GM21423 (cell line): ENCODE data around the gene RFXANK.
"Not testable (repeated sequence)": the region's sequence is repeated elsewhere in the genome, so short reads cannot be mapped to it uniquely, and the experiment has no call there.

Experiments used
- ATAC-seq: cut with Tn5 transposase; IDR thresholded peaks from one replicate; pipeline ENCODE4 v1.9.1; 2021; ENCODE audit warnings: mild to moderate bottlenecking, moderate library complexity; ENCODE audit not compliant: unreplicated experiment

RFXANK gene

DNA sequence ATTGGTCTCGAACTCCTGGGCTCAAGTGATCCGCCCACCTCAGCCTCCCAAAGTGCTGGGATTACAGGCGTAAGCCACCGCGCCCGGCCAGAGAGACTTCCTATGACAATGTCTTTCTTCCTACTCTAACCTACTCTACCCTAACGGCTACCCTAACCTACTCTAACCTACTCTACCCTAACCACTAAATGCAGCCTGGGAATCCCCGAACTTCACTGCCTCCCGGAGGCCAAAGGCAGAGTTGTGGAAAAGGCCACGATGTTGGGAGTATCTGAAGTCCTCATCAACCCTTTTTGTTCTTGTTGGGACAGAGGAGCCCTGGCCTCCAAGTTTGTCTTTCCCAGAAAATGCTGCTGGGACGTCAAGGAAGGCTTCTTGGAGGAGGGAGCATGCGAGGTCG lies 12.1 kb downstream of the RFXANK start:
- ATAC-seq: no peak

DNA sequence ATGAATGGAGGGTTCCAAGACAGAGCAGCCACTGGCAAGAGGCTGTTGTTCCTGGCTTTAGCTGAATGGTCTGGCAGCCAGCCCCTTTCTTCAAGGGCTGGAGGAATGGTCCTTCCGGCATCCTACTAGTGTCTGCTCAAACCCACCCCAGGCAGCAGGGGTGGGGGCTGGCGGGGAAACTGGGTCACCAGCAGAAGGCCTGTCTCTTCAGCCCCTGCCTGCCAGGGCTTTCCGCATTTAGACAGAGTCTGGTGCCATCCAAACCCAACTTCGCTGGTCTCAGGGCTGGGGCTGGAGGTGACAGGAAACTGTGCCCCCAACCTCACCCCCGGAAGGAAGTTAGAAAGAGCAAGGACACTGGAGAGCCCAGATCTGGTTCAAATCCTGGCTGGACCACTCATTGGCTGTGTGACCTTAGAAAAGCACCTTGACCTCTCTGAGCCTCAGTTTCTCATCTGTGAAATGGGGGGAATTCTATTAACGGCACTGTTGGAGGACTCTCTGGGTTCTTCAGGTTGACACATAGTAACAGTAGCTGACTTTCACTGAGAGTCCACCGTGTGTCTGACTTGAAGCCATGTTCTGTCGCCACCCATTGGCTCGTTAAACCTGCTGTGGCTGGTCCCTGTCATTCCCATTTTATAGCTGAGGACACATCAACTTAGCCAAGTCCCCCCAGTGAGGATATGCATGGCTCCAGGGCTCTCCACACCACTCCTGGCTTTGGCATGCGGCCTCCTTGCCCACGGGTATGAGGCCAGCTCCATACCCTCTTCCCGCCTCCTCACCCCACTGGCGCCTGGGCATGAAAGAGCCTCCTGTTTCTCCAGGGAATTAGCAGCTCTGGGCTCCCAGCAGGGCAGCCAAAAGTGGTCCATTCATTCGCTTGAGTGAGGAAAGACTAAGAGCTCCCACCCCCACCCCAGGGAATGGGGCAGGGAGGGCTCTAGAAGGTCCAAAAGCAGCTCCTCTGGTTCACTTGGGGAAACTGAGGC lies 13.7 kb downstream of the RFXANK start:
- ATAC-seq: no peak

DNA sequence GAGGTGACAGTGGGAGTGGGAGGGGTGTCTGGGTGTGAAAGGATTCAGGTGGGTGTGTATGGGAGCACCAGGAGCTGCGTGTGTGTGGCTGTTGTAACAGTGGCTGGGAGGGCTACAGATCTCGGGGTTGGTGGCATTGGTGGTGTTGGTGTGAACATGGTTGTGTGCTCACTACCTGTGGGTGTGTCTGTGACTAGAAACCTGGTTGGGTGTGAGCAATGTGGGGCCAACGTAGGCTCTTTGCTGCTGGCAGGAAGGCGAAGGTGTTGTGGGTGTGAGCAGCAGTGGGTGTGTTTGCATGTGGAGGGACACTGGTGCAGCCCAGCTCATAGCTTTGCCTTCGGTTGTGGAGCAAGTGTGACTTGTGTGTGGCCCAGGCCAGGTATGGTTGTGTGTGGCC lies 14.9 kb downstream of the RFXANK start:
- ATAC-seq: no peak

DNA sequence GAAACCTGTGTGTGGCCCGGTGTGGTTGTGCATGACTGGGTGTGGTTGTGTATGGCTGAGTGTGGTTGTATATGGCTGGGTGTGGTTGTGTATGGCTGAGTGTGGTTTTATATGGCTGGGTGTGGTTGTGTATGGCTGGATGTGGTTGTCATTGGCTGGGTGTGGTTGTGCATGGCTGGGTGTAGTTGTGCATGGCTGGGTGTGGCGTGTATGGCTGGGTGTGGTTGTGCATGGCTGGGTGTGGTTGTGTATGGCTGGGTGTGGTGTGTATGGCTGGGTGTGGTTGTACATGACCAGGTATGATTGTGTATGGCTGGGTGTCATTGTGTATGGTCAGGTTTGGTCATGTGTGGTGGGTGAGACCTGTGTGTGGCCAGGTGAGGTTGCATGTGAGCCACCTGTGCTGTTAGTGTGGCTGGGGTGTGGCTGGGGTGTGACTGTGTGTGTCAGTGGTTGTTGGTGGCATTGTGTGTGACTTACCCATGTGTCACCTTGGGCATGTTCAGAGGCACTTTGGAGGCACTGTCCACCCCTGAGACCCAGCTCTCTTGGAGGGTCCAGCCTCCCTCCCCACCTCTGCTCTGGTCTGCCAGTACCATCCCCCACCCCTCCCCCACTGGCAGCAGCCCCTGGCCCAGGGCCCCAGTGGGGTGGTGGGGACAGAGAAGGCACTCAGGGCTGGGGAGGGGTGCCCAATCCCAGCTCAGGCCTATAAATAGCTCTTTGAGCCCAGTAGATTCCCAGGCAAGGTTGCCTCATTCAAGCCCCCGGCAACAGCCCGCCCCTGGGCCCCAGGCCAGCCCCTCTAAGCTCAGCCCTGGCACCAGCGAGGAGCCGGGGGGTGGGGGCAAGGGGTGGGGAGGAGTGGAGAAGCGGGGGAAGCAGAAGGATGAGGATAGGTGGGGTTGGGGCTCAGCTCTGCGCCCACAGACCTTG lies 15.8 kb downstream of the RFXANK start:
- ATAC-seq: no peak

DNA sequence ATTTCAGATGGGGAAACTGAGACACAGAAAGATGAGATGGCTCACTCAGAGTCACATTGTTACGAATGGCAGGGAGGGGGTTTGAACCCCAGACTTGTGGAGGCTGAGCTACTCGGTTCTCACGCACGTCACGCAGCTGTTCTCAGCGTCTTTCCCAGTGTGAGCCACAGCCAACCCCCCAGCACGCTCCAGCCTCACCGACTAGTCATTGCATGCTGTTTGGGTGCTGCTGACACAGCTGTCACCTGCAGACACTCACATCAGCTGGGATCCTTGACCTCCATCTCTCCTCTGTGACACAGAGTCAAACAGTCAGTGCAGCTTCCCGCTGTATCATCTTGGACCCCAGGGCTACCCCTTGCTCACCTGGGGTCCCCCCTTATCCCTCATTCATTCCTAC lies 17.3 kb downstream of the RFXANK start:
- no peak for ATAC-seq

DNA sequence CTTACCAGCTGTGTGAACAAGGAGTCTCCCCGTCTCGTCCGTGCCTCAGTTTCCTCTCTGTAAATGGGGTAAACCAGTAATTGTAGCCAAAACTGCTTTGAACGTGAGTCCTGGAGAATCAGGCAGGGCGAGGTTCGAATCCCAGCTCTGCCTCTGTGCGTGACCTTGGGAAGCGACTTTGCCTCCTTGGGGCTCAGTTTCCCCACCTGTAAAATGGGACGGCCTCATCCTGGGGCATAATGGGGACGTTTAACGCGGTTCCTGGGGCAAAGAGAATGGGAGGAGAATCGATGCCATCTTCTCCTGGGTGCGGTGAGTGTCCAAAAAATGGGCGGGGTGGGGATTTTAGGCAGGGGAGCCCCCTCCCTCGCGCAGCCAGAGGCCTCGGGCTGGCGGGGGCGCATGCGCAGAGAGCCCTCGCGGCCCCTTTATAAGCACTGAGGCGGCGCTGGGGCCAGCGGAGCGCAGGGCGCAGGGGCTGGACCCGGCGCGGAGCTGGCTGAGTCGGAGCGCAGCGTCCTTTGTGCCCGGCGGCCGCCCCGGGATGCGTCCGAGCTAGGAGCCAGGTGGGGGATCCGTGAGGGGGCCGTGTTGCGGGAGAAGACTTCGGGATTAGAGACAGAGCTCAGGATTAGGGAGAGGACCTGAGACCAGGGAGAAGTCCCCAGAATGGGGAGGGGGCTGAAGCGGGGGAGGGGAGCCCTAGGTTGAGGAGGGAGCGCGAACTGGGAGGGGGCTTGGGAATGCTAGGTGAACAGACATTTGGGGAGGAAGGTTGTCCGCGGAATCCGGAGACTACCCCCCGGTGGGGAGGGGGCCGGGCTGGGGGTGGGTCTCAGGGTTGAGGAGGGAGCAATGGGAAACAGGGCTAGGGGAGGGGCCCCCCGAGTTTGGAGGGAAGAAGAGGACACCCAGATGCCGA lies 19.7 kb downstream of the RFXANK start, which contains the start of gene NCAN:
Gene NCAN, plus strand, starts transcription at position 460 of the 922 bp plus-strand sequence. CDS start 4,996 bp downstream, outside the sequence.
- ATAC-seq: no peak

DNA sequence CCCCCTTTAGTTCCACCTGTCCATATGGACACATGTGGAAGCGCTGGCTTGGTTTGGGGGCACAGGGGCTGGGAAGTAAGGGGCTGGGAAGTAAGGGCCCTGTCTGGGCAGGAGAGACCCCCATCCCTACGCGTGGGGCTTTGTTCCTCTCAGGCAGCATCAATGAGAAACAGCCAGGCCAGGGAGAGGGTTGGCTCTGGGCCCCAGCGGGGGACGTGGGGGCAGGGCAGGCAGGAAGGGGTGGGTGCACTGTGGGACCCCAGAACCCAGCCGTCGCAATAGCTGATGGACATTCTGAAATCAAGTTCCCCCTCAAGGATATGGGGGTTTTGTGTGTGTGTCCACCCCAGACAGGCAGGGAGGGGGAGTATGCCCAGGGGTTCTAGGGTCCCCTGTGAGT lies 20.9 kb downstream of the RFXANK start:
- no peak for ATAC-seq

DNA sequence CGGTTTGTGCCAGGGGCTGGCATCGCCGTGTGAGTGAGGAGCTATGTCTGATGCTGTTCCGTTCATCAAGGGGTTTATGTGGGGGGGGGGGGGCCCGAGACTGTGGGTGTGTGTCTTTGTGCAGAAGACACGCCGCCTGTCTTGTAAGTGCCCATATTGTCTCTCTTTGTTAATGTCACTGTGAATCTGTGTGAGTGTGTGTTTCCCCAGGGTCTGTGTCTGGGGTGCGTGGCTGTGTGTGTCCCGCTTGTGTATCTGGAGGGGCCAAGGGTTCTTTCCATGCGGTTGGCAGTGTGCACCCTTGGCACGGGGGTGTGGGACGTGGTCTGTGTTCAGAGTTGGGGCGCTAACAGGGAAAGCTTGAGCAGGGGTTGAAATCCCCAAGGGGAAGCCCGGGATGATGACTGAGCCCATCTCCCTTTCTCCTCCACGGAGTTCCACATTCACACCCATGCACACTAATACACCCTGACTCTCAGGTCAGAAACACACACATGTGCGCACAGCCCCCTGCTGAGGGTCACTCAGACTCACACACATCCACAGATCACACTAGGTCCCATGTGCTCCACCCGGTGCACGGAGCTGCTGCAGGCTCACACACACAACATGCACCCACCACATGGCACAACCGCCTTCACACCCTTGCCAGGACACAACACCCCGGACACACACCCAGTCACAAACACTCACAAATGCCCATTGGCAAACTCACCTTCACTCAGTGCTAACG lies 21.5 kb downstream of the RFXANK start:
- no peak for ATAC-seq

DNA sequence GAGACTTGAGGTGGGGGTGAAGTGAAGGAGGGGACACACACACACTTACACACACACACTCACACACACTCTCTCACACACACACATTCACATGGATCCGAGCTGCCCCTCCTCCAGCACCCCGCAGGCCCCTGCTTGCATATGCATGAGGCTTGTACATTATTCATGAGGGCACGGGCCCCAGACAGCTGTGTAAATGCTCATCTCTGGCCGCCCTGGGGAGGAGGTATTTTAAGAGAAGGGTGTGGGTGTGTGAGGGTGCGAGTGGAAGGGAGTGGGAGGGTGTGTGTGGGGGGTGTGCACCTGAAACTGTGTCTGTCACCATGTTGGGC lies 22.1 kb downstream of the RFXANK start:
- no peak for ATAC-seq

DNA sequence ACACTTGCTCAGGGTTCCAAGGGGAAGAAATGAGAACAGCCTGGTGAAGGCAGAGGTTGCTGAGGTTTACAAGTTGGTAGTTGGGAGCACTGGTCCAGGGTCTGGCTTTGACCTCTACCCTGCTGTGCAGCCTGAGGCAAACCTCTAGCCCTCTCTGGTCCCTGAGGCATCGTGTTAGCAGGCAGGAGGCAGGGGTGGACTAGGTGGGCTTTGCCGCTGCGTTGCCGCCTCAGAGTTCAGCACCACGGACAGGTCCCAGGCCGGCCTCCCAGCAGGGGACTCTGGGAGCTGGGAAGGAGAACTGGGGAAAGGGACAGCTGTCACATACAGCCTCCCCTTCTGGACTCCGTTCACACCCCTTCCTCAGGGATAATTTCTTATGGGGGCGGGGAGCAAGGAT lies 22.8 kb downstream of the RFXANK start:
- ATAC-seq: no peak

DNA sequence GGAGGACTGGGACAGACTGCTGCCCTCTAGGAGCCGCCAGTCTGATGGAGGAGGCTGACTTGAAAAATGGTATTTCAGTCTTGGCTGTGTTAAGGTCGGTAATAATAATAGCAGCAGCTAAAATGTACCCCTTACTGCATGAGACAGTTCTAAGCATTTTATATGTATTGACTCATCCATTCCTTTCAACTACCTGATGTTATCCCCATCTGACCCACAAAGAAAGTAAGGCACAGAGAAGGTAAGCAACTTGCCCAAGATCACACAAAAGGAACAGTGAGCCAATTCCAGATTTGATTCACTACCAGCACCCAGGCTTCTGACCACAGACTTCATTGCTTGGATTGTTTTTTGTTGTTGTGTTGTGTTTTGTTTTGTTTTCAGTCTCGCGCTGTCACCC lies 23.7 kb downstream of the RFXANK start:
- no peak for ATAC-seq

DNA sequence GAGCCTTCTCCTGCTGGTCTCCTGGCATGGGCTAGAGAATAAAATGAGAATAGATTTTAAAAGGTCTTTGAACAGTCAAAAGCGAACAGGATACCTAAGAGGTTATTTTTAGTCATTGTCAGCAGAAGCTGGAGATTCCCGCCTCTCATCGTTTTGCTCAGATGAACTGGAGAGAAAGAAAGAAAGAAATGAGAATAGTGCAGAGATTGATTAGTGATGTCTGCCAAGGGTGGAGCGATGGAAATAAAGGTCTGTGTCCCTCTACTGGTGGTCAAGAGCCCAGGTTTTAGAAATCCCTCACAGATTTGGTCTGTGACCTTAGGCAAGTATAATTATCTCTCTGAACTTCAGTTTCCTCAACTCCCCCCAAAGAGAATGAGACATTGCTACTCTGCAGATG lies 25.0 kb downstream of the RFXANK start:
- no peak for ATAC-seq

DNA sequence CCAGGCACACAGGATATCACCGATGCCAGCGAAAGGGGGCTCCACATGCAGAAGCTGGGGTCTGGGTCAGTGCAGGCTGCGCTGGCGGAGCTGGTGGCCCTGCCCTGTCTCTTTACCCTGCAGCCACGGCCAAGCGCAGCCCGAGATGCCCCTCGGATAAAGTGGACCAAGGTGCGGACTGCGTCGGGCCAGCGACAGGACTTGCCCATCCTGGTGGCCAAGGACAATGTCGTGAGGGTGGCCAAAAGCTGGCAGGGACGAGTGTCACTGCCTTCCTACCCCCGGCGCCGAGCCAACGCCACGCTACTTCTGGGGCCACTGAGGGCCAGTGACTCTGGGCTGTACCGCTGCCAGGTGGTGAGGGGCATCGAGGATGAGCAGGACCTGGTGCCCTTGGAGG lies 26.9 kb downstream of the RFXANK start:
- no peak for ATAC-seq

DNA sequence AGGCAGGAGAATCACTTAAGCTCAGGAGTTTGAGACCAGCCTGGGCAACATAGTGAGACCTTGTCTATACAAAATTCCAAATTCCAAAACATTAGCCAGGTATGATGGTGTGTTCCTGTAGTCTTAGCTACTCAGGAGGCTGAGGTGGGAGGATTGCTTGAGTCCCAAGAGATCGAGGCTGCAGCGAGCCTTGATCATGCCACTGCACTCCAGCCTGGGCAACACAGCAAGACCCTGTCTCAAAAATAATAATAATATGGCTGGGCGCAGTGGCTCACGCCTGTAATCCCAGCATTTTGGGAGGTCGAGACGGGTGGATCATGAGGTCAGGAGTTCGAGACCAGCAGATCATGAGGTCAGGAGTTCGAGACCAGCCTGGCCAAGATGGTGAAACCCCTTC lies 28.9 kb downstream of the RFXANK start:
- ATAC-seq: not testable (repeated sequence)

DNA sequence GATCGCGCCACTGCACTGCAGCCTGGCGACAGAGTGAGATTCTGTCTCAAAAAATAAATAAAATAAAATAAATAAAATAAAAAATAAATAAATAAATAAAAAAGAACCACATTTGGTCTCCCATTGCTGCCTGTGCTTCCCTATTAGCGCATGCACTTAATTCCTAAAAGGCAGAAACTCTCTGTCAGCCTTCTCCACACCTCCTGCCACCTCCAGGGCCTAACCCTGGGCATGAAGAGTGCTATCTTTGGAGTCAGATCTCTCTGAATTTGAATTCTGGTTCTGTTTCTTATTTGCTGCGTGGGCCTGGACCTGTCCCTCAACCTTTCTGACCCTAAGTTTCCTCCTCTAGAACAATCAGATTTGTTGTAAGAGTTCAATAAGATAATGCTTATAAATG lies 31.0 kb downstream of the RFXANK start:
- ATAC-seq: no peak

DNA sequence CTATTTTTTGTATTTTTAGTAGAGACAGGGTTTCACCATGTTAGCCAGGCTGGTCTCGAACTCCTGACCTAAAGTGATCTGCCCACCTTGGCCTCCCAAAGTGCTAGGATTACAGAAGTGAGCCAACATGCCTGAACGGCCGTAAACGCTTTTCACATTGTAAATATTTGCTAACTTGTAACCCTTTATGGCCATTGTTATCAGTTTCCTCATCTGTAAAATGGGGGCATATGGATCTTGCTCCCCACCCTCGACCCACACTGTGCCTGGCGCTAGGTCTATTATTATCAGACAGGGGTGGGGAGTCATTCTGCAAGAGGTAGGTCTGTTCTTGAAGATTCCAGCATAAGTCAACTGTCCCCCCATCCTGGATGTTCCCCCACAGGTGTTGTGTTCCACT lies 31.6 kb downstream of the RFXANK start:
- no peak for ATAC-seq

DNA sequence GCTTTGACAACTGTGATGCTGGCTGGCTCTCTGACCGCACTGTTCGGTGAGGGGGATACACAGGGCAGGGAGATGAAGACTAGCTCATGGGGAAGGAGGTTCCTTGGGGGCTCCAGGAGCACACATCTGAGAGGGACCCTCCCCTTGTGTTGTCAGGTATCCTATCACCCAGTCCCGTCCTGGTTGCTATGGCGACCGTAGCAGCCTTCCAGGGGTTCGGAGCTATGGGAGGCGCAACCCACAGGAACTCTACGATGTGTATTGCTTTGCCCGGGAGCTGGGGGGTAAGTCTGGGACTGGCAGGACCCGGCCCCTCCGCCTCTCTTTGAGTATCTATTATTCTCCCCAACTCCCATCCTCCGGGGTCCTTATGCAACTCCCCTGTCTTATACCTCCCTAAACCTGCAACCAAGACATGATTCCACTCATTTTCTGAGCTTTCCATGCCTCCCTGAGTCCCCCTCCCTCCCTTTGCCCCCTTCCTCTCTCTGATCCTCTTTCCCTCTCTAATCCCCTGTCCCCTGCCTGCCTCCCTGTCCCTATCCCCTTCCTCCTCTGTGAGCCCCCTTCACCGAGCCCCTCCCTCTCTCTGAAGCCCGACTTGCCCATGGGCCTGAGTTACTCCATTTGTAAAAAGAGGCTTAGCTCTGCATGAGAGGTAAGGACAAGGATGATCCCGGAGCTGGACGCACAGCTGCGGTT lies 32.2 kb downstream of the RFXANK start:
- no peak for ATAC-seq

DNA sequence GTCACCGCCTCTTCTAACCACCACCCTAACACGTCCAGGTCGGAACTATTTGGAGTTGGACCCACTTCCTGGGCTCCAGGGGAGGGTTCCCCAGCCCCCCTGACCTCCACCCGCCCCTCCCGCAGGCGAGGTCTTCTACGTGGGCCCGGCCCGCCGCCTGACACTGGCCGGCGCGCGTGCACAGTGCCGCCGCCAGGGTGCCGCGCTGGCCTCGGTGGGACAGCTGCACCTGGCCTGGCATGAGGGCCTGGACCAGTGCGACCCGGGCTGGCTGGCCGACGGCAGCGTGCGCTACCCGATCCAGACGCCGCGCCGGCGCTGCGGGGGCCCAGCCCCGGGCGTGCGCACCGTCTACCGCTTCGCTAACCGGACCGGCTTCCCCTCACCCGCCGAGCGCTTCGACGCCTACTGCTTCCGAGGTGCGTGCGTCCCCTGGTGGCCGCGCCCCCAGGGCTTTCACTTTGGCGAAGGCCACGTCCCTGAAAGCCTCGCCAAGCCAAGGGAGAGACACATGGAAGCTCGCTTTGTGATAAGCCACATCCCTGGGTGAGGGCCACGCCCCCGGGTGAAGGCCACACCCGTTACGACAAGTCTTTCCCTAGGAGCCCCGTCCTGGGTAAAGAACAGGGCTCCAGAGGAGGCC lies 32.9 kb downstream of the RFXANK start:
- ATAC-seq: no peak

DNA sequence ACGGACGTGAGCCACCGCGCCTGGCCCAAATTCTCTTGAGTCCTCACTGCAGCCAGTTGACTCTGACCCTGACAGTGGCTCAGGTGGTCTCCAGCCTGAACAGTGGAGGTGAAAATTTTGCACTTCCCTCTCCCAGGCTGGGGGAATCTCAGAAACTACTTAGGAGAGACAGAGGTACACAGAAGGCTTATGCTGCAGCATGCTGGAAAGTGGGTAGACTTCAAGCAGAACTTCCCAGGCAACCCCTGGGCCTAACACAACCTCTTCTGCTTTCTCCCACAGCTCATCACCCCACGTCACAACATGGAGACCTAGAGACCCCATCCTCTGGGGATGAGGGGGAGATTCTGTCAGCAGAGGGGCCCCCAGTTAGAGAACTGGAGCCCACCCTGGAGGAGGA lies 34.1 kb downstream of the RFXANK start:
- no peak for ATAC-seq
